Neural cell (in vitro differentiated cells): ENCODE results near the gene UQCRH. TPM values are rescaled to one million over a fixed set of nuclear protein-coding genes. Genes with fewer than 3 reads are reported as not detected.

Source experiments
- H2AFZ ChIP-seq: fragments of 200-600, 300-800 bp; sonication (generic), shearing (Covaris generic); 2 replicates; pipeline ENCODE4 v1.6.0; 2014; ENCODE audit warnings: low read depth, mild to moderate bottlenecking, antibody characterized with exemption, low read length, moderate library complexity
- H3F3A ChIP-seq: fragments of 200-600 bp; shearing (Covaris generic); 2 replicates; pipeline ENCODE4 v1.6.1; 2016; ENCODE audit warnings: mild to moderate bottlenecking, moderate library complexity, mixed read lengths, antibody characterized with exemption, low read length; ENCODE audit not compliant: insufficient read depth, poor library complexity, severe bottlenecking
- H3K27ac ChIP-seq: fragments of 200-600, 300-800 bp; sonication (generic), shearing (Covaris generic); 2 replicates; pipeline ENCODE4 v1.5.1; 2014; ENCODE audit warnings: mild to moderate bottlenecking, low read length, moderate library complexity
- H3K27me3 ChIP-seq: fragments of 300-800, 200-600 bp; sonication (generic), shearing (Covaris generic); 2 replicates; pipeline ENCODE4 v1.6.0; 2014; ENCODE audit warnings: mild to moderate bottlenecking, low read depth, low read length, moderate library complexity; ENCODE audit not compliant: insufficient read depth
- H3K36me3 ChIP-seq: fragments of 300-800, 200-600 bp; sonication (generic), shearing (Covaris generic); 2 replicates; pipeline ENCODE4 v1.5.1; 2014; ENCODE audit warnings: mild to moderate bottlenecking, antibody characterized with exemption, low read length, moderate library complexity; ENCODE audit not compliant: insufficient read depth
- H3K4me2 ChIP-seq: fragments of 300-800, 200-600 bp; sonication (generic), shearing (Covaris generic); 2 replicates; pipeline ENCODE4 v1.6.0; 2014; ENCODE audit warnings: mild to moderate bottlenecking, low read length
- H3K4me3 ChIP-seq: fragments of 300-800, 200-600 bp; sonication (generic), shearing (Covaris generic); 2 replicates; pipeline ENCODE4 v1.5.1; 2014; ENCODE audit warnings: mild to moderate bottlenecking, low read length, moderate library complexity
- H3K79me2 ChIP-seq: fragments of 200-600 bp; shearing (Covaris generic); replicated peaks from 2 replicates; pipeline ENCODE4 v1.6.0; 2014; ENCODE audit warnings: mild to moderate bottlenecking, low read length, moderate library complexity; ENCODE audit not compliant: insufficient read depth
- H3K9ac ChIP-seq: fragments of 300-800, 200-600 bp; sonication (generic), shearing (Covaris generic); 2 replicates; pipeline ENCODE4 v1.6.1; 2016; ENCODE audit warnings: mild to moderate bottlenecking, low read length, mixed read lengths
- H3K9me2 ChIP-seq: fragments of 200-600 bp; shearing (Covaris generic); 2 replicates; pipeline ENCODE4 v1.6.1; 2016; ENCODE audit warnings: mild to moderate bottlenecking, low read length, mixed read lengths; ENCODE audit not compliant: insufficient read depth
- H3K9me3 ChIP-seq: fragments of 200-600, 300-800 bp; sonication (generic), shearing (Covaris generic); 2 replicates; pipeline ENCODE4 v1.6.1; 2016; ENCODE audit warnings: mild to moderate bottlenecking, mixed run types, low read length, moderate library complexity, mixed read lengths
- H4K20me1 ChIP-seq: fragments of 200-600 bp; shearing (Covaris generic); 2 replicates; pipeline ENCODE4 v1.6.1; 2016; ENCODE audit warnings: mild to moderate bottlenecking, mixed run types; ENCODE audit not compliant: insufficient read depth
- CTCF ChIP-seq: fragments of 450-650 bp; IDR thresholded peaks from 2 replicates; pipeline ENCODE4 v1.5.1; 2014; ENCODE audit warnings: antibody characterized with exemption, mild to moderate bottlenecking, moderate library complexity; ENCODE audit not compliant: poor library complexity, severe bottlenecking
- EP300 ChIP-seq: fragments of 450-650 bp; conservative IDR thresholded peaks from 2 replicates; pipeline ENCODE4 v1.6.1; 2014; ENCODE audit warnings: antibody characterized with exemption, mild to moderate bottlenecking, moderate library complexity; ENCODE audit not compliant: poor library complexity, severe bottlenecking
- EZH2 ChIP-seq: fragments of 200-600, 300-800 bp; shearing (Covaris generic), sonication (generic); IDR thresholded peaks from 2 replicates; pipeline ENCODE4 v1.6.1; 2014; ENCODE audit warnings: antibody characterized with exemption, low read length, borderline replicate concordance, mild to moderate bottlenecking; ENCODE audit not compliant: insufficient read depth, poor library complexity, severe bottlenecking
- MXI1 ChIP-seq: fragments of 450-650 bp; conservative IDR thresholded peaks from 2 replicates; pipeline ENCODE4 v1.6.1; 2014; ENCODE audit warnings: antibody characterized with exemption, mild to moderate bottlenecking; ENCODE audit not compliant: poor library complexity, severe bottlenecking
- POLR2AphosphoS5 ChIP-seq: IDR thresholded peaks from 2 replicates; pipeline ENCODE4 v1.6.1; 2012
- RAD21 ChIP-seq: fragments of 450-650 bp; conservative IDR thresholded peaks from 2 replicates; pipeline ENCODE4 v1.6.1; 2014; ENCODE audit warnings: antibody characterized with exemption, mild to moderate bottlenecking, moderate library complexity
- REST ChIP-seq: IDR thresholded peaks from 2 replicates; pipeline ENCODE4 v1.6.1; 2012; ENCODE audit warnings: borderline replicate concordance
- SMC3 ChIP-seq: fragments of 450-650 bp; conservative IDR thresholded peaks from 2 replicates; pipeline ENCODE4 v1.6.1; 2014; ENCODE audit warnings: antibody characterized with exemption, mild to moderate bottlenecking, moderate library complexity; ENCODE audit not compliant: poor library complexity
- TAF1 ChIP-seq: IDR thresholded peaks from 2 replicates; pipeline ENCODE4 v1.6.1; 2012; ENCODE audit warnings: low read depth
- polyA plus RNA-seq: library from polyadenylated mRNA; depleted of rRNA; stranded (reverse); fragments of >200 nt; gene quantifications from 2 replicates; pipeline ENCODE4 v1.2.3, GENCODE V29; 2014

UQCRH gene
- polyA plus RNA-seq, 1 donor from 2014 or later: 1,272 TPM

- H3K9ac ChIP-seq: no peak overlapping the region
- no peaks in the 10 kb centered on the region for H3K36me3 ChIP-seq
- TF ChIP-seq EZH2 (no peak), POLR2AphosphoS5 (no peak), RAD21 (no peak), SMC3 (no peak), EP300 (no peak)
- H2AFZ ChIP-seq: no peak overlapping the region
- no peaks in the 10 kb centered on the region for H3F3A ChIP-seq
- H3K27ac ChIP-seq: no peak overlapping the region
- H3K79me2 ChIP-seq: peaks cover 36% of the 10 kb centered on the region
- no peaks in the 10 kb centered on the region for H3K27me3 ChIP-seq
- H3K4me2 ChIP-seq: no peak overlapping the region
- no peak overlapping the region for H3K4me3 ChIP-seq
- no peaks in the 10 kb centered on the region for H3K9me3 ChIP-seq
- no peaks in the 10 kb centered on the region for H4K20me1 ChIP-seq
- H3K9me2 ChIP-seq: no peaks in the 10 kb centered on the region
Measured at GRCh38 chr1:46309401-46310159, 6.1 kb downstream of the UQCRH start.

- H3K9me3 ChIP-seq: no peaks in the 10 kb centered on the region
- no peak overlapping the region for H3K9ac ChIP-seq
- H3K36me3 ChIP-seq: no peaks in the 10 kb centered on the region
- H4K20me1 ChIP-seq: no peaks in the 10 kb centered on the region
- H3K27ac ChIP-seq: no peak overlapping the region
- no peak for TF ChIP-seq MXI1
- no peak for TF ChIP-seq TAF1
- no peak for TF ChIP-seq EP300
- TF ChIP-seq CTCF: no peak
- no peak for TF ChIP-seq RAD21
- TF ChIP-seq EZH2: no peak
- TF ChIP-seq REST: no peak
- TF ChIP-seq SMC3: no peak
- TF ChIP-seq POLR2AphosphoS5: no peak
- H3F3A ChIP-seq: no peaks in the 10 kb centered on the region
- no peaks in the 10 kb centered on the region for H3K27me3 ChIP-seq
- no peak overlapping the region for H3K4me3 ChIP-seq
- H3K9me2 ChIP-seq: no peaks in the 10 kb centered on the region
- no peak overlapping the region for H3K4me2 ChIP-seq
- no peak overlapping the region for H2AFZ ChIP-seq
- peaks cover 28% of the 10 kb centered on the region for H3K79me2 ChIP-seq
Measured at GRCh38 chr1:46310321-46310720, 6.8 kb downstream of the UQCRH start.
